ENCODE data around the gene LYRM2.

LYRM2 gene

DNA sequence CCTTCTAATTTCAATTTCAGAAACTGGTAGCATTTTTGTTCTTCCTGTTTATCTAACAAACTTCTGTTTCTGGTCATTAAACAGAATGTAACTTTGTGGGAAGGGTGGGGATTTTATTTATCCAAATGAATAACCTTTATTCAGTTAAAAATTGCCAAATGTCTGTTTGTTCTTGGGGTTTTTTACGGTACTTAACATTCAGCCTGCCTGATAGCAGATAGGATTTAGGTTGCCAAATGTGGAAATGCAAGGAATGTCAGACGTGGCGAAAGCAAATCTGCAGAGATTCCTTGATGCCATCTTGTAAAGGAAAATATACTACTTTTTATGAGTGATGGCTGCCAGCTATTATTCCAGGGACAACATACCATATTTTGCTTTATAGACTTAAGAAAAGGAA, 95.7 kb downstream of the LYRM2 start:
- DNase-seq (ENCODE audit: low read depth), result no peak
- H3K4me3 ChIP-seq (ENCODE audit: low read length), result no peak overlapping the region
- TF ChIP-seq, protein P1, sequence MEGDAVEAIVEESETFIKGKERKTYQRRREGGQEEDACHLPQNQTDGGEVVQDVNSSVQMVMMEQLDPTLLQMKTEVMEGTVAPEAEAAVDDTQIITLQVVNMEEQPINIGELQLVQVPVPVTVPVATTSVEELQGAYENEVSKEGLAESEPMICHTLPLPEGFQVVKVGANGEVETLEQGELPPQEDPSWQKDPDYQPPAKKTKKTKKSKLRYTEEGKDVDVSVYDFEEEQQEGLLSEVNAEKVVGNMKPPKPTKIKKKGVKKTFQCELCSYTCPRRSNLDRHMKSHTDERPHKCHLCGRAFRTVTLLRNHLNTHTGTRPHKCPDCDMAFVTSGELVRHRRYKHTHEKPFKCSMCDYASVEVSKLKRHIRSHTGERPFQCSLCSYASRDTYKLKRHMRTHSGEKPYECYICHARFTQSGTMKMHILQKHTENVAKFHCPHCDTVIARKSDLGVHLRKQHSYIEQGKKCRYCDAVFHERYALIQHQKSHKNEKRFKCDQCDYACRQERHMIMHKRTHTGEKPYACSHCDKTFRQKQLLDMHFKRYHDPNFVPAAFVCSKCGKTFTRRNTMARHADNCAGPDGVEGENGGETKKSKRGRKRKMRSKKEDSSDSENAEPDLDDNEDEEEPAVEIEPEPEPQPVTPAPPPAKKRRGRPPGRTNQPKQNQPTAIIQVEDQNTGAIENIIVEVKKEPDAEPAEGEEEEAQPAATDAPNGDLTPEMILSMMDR (conservative IDR thresholded peaks at IDR 0.05; ENCODE audit: low read length), result no peak

DNA sequence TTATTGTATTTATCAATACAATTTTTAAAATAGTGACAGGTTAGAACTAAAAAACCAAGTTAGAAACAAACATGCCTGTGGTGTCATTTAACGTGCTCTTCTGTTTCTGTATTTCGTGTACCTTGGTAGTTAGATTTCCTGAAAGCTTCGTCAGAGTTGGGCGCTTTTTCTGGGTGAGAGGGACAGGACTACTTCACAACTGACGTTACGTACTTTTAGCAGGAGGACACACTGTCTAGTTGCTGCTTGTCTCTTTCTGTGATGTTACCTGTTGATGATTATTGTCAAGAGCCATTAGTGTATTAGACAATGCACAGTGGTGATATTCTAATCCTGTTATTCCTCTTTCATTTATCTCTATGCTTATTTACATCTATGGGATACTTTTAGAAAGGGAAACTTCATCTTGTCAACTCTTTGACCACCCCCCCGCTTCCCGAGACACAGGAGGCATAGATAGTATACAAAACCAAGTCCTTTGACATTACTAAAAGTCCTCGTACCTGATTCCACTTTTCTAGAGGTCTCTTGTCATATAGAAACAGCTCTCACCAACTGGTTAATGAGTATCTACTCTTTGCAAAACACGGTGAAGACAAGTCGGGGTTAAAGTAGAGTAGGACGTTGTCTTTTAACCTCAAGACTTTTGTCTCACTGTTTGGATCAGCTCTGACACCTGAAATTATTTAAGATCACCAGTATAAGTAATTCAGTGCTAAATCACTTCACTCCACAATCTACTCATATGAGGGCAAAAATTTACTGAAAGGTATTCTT, 96.3 kb downstream of the LYRM2 start:
- no peak overlapping the region for H3K4me3 ChIP-seq (ENCODE audit: low read length)
- TF ChIP-seq, protein P1 (conservative IDR thresholded peaks at IDR 0.05; ENCODE audit: low read length), result no peak
- no peak for DNase-seq (ENCODE audit: low read depth)

DNA sequence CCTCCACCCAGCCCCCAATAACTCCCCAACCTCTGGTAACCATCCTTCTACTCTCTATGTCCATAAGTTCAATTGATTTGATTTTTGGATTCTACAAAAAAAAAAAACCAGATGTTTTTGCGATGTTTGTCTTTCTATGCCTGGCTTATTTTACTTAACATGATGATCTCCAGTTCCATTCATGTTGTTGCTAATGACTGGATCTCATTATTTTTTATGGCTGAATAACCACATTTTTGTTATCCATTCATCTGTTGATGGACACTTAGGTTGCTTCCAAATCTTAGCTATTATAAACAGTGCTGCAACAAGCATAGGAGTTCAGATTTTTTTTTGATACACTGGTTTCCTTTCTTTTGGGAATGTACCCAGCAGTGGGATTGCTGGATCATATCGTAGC, 98.8 kb downstream of the LYRM2 start:
- no peak for DNase-seq (ENCODE audit: low read depth)
- TF ChIP-seq, protein P1 (conservative IDR thresholded peaks at IDR 0.05; ENCODE audit: low read length), result no peak
- no peak overlapping the region for H3K4me3 ChIP-seq (ENCODE audit: low read length)

DNA sequence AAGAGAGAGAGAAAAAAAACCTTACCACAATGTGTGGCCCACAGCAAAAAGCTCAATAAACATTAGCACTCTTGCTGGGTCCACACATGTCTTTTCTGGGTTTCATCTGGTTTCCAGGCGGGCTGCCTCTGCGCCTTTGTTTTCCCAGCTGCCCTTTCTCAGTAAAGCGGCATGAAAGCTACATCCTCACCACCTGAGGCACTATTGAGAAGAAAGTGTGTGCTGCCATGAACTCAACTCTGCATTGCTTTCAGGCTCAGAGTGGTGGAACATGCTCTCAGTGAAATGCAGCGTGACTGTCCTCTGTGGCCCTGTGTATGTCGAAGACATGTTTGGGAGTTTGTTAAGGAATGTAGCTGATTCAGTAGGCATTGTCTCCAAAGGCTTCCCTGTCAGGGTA, 102.3 kb downstream of the LYRM2 start:
- no peak overlapping the region for H3K4me3 ChIP-seq (ENCODE audit: low read length)
- peak; percentile 1 for DNase-seq (ENCODE audit: low read depth)
- TF ChIP-seq, protein P1 (conservative IDR thresholded peaks at IDR 0.05; ENCODE audit: low read length), result no peak

DNA sequence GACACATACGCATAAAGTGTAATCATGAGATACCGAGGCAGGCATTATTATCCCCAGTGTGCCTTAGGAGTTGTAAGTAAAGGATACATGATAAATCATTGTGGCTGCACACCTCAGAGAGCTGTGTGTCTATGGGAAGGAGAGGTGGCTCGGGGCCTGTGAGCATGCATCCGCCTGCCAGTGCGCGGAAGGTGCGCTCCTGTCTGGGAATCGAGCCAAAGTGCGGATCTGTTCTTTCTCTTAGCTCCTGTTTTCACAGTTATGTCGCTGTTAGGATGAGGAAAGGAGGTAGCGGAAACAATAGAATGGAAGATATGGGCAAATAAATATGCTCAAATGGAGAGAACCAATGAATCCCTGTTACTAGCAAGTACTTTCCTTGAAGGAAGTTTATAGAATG, 107.6 kb downstream of the LYRM2 start:
- H3K4me3 ChIP-seq (ENCODE audit: low read length), result no peak overlapping the region
- DNase-seq (ENCODE audit: low read depth), result no peak
- TF ChIP-seq, protein P1 (conservative IDR thresholded peaks at IDR 0.05; ENCODE audit: low read length), result no peak

DNA sequence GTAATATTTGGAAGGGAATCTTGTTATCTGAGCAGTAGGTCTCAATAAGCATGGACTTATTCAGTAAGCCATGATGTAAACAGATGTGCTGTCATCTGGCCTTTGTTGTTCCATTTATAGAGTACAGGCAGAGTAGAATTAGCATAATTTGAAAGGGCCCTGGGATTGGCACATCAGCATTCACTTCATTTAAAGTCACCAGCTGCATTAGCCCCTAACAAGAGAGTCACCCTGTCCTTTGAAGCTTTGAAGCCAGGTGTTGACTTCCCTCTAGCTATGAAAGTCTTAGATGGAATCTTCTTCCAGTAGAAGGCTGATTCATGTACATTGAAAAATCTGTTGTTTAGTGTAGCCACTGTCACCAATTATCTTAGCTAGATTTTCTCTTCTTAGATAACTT, 109.7 kb downstream of the LYRM2 start:
- no peak for DNase-seq (ENCODE audit: low read depth)
- TF ChIP-seq, protein P1 (conservative IDR thresholded peaks at IDR 0.05; ENCODE audit: low read length), result no peak
- H3K4me3 ChIP-seq (ENCODE audit: low read length), result no peak overlapping the region

DNA sequence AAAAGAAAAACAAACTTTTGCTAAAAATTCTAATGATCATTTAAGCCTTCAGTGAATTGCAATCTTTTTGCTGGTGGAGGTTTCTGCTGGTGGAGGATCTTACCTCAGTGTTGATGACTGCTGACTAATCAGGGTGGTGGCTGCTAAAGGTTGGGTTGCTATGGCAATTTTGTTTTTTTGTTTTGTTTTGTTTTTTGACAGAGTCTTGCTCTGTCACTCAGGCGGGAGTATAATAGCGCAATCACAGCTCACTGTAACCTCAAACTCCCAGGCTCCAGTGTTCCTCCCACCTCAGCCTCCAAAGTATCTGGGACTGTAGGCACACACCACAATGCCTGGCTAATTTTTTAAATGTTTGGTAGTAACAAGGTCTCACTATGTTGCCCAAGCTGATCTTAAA, 110.9 kb downstream of the LYRM2 start:
- TF ChIP-seq, protein P1 (conservative IDR thresholded peaks at IDR 0.05; ENCODE audit: low read length), result no peak
- no peak overlapping the region for H3K4me3 ChIP-seq (ENCODE audit: low read length)
- DNase-seq (ENCODE audit: low read depth), result no peak

Measured in AG10803 (cell line).